Esophagus mucosa (tissue), 1 donor: ENCODE measurements around the gene KRT71. TPM values are rescaled to one million over a fixed set of nuclear protein-coding genes. Genes with fewer than 3 reads are reported as not detected.

Experiments used
- ATAC-seq: fragments of 200-7000 bp; cut with Tn5 transposase; one replicate; pipeline ENCODE4 v1.9.1; 2020
- total RNA-seq: library from RNA; stranded (reverse); gene quantifications from one replicate; pipeline ENCODE4 v1.2.4, GENCODE V29; 2023
- donor health status: DM: yes; HTN: yes; CAD: no.

The KRT71 gene
- total RNA-seq, 1 donor from 2014 or later, result not detected

DNA sequence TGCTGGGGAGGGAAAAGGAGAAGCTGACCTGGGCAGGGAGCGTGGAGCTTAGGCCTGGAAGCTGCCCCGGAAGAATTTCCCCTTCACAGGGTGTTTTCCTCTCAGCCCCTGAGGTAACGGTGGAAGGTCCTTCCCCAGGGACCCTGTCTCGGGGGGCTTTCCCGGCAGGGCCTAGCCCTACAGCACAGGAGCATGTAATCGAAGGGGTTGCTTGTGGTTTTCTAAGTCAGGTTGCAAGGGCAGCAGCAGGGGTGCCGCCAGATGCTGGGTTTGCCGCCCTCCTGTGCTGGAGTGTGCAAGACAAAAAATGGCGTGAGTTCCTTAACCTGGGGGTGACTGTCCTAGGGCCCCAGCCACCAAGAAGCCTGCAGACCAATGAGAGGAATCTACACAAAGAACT, 22.3 kb upstream of the KRT71 start:
- ATAC-seq, result no peak

DNA sequence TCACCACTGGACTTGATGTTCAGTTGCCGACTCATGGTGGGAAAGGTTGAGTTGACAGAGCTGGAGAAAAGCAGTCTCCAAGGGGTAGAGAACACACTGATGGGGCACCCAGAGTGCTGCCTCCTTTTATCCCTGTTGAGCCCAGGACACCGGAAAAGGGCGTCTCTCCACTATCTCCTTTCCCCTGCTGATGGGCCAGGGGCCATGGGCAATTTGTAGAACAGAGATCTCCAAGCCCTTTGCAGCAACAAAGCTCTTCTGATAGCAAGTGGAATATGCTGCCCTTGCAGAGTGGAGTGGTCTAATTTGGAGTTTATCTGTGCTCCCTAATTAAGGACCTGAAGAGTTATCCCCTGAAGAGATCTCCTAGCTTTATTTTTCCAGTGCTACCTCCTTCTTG, 20.8 kb upstream of the KRT71 start, which contains the start of gene KRT74:
Gene KRT74 (minus strand): TSS at position 101 of the 400 bp plus-strand sequence. CDS start 66 bp downstream, at position 35.
- ATAC-seq, result no peak

DNA sequence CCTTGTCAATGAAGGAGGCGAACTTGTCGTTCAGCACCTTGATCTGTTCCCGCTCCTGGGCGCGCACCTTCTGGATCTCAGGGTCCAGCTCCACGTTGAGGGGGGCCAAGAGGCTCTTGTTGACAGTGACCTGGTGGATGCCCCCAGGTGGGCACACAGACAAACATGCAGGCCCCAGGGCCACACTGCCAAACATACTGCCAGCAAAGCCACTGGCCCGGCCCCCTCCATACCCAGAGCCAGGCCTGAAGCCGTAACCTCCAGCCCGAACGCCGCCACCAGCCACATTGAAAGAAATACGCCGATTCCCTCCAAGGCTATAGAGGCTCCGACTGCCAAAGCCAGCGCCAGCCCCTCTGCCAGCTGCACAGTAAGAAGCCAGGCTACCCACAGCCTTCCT, 20.4 kb upstream of the KRT71 start:
- no peak for ATAC-seq

DNA sequence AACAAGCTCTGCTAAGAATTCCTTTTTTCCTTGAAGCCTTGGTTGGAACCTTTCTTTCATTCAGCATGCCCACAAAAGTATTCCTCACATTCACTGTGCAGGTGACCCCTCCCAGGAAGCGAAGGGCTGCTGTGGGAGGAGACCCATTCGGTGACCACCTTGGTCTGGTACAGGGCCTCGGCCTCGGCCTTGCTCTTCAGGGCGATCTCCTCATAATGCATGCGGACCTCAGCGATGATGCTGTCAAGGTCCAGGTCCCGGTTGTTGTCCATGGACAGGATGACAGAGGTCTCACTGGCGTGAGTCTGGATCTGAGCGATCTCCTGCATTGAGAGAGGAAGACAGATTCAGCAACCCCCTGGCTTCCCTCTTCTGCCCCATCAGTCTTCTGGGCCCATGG, 17.6 kb upstream of the KRT71 start:
- ATAC-seq, result no peak

DNA sequence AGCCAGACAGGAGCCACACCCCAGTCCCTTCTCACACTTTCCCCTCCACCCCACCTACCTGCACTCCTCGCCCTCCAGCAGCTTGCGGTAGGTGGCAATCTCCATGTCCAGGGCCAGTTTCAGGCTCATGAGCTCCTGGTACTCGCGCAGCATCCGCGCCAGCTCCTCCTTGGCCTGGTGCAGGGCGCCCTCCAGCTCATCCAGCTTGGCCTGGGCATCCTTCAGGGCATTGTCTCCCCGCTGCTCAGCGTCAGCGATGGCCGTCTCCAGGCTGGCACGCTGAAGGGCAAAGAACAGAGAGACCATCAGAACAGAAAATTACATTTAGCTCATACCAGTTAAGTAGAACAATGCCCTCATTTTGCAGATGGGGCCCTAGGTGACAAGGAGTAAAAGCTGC, 15.2 kb upstream of the KRT71 start:
- ATAC-seq, result no peak

DNA sequence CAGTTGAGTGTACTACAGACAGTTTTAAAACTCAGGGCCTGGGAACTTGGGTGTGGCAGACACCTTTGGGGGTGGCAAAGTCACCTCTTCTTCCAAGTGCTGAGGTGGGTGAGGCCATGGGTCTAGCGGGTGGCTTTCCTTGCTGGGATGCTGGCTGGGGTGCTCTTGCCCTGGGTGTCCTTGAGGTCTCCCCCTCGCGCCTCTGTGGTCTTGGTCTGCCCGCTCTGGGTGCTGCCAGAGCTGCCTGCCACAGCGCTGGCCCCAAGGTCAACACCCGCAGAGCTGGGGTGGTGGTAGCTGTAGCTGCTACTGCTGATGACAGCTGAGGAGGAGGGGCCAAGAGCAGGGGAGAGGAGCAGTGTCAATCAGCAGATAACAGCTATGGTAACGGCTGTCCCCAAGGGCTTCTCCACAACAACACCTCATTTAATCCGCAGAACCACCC, 13.9 kb upstream of the KRT71 start:
- no peak for ATAC-seq

DNA sequence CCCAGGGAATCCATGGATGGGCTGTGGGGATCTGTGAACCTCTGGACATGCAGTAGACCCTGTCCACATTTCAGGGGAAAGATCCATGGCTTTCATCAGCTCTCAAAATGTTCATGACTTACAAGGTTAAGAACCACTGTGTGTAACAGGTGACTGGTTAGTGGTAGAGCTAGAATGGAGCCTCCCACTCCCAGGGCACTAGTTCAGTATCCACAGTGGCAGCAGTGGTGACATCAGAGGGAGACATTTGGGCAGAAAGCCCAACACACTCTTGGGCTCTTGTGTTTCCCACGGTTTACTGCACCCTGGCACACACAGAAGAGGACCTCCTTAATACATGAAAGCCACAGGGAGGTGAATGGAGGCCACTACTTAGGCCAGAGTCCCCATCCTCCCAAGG, 11.6 kb upstream of the KRT71 start:
- ATAC-seq, result no peak

DNA sequence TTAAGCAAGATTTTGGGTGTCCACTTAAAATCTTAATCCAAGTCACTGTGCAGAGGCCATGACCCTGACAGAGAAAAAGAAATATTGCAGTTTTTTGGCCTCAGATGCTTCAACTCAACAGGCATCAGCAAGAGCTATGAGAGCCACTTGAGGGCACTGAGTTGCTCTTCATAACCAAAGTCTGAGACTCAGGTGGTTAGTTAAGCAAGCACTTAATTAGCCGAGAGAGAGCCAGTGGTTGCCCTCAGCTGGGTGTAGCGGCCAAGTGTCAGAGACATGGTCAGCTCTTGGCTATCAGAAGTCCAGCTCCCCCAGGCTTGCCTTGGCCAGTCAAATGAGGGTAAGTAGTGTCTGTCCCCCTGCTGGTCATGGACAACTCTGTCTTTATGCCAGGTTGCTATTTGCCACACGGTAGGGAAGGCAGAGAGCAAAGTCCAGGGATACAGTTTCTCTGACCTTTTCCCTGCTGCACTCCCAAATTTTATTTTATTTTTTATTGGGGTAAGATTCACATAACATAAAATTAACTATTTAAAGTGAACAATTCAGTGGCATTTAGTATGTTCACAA, 9.0 kb upstream of the KRT71 start:
- no peak for ATAC-seq

DNA sequence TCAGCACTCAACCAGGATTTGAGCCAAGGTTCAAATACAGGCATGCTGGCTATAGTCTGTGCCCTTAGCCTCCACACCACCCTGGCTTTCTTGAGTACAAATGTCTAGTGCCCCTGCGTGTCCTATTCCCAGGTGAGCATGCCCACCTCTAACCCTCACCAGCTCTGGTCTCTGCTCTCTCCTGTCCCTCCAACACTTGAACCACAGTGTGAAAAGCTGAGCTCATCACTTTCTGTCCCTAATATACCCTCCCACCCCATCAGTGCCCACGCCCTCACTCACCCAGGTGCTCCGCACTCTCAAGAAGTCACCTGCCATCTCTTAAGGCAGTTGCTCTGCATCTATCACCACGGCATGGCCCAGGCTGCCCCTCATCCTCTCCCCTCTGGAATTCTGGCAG, 7.0 kb upstream of the KRT71 start:
- no peak for ATAC-seq

DNA sequence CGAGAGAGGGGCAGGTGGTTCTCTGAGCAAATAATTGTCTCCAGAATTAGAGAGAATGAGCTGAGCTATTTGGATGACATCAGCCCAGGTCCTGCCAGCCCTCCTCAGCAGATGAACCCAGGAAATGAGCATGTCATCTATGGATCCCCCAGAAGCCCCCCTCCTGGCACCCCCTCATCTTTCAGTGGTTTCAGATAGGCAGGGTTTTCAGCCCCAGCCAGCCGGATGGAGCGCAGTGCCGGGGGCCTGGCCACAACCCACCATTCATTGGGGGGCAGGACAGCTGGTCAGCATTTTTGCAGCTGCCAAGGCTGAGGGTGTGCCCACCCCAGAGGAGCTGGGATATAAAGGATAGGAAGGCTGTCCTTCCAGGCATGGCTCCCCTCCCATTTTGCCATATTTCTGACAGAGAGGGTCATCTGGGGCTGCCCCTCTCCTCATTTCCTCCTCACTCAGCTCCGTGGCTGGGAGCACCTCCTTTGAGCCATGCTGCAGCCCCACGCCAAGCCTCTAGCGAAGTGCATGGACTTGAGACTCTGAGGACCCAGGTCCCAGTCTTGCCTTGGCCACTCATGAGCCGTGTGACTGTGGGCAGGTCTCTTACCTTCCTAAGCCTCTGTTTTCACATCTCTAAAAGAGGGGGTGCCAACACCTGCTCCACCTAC, 6.0 kb upstream of the KRT71 start:
- no peak for ATAC-seq

DNA sequence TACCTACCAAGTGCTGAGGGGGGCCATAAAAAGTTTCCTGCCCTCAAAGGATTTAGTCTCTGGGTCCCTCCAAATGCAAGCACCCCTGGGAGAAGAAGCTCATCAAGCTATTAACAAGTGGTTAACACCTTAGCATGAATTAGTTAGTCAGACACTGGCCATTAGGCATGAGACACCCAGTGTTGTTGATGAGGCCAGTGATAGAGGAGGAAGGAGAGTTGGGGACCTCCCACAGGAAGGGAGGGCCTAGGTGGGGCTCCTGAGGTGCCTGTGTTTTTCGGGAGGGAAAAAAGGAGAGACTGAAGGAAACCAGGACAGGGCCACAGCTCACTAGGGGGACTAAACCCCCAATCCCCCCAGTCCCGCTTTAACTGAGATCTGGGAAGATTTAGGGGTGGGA, 4.5 kb upstream of the KRT71 start:
- ATAC-seq, result no peak

DNA sequence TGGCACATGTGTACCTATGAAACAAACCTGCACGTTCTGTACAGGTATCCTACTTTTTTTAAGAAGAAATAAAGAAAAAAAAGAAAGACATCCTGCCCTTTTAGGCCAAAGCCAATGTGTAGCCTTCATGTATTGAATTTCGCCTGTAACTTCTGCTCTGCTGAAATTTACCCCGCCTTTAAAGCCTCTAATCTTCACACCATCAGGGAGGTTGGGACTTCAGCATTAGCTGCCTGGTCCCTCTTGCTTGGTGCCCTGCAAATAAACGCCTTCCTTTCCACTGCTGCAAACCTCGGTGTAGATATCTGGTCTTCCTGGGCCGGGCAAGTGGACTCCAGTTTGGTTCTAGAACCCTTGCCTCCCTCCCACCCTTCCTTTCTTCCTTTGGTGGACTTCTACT, 2.6 kb upstream of the KRT71 start:
- ATAC-seq, result no peak

DNA sequence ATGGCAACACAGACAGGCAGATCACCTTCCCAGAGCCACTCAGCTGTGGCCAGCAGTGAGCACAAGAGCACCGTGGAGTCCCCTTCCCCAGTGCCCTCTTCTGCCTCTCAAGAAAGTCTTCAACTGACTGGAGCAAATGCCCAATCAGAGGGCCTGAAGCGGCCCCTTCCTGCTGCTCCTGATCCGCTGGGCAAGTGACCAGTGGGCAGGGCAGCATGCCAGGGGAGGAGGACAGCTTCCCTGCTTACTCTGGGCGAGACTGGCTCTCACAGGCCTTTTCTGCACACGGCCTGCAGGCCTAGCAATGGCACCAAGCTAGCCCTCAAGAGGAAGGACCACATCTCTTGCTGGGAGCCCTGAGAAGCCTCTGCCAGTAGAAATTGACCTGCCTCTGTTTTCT, 890 bp downstream of the KRT71 start:
- ATAC-seq, result no peak

DNA sequence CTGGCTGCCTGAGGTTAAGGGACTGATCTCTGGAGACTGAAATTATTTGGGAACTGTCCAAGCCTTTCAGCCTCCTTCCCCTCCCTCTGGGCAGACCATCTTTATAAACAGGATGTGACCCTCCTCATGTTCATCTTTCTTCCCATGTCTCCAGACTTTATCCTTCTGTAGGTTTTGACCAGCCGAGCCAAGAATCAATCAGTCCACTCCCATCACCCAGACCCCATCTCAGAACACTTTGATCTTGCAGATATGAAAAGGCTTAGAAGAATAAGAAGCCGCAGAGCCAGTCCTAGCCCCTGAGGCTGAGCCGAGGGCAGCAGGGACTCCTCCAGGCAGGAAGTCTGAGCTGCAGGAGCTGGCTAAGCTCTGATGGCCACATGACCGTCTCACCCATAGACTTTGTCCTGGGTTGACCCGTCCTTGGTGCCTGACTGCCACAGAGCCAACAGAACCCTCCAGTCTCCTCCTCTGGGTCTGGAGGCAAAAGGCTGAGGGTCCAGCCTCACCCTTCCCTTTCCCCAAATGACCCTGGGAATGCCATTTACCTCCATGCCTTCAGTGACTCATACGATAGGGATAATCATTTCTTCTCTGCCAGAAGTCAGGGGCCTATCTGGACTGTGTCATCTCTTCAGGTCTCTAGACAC, 1.6 kb downstream of the KRT71 start:
- no peak for ATAC-seq

DNA sequence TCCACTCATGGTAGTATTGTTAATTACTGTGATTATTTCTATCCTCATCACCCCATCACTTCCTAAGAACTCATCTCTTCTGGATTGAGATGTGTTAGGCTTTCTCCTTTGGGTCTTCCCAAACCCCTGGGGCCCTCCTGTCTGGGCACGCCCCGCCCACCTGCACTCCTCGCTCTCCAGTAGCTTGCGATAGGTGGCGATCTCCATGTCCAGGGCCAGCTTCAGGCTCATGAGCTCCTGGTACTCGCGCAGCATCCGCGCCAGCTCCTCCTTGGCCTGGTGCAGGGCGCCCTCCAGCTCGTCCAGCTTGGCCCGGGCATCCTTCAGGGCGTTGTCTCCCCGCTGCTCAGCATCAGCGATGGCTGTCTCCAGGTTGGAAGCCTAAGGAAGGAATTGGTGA, 6.8 kb downstream of the KRT71 start:
- no peak for ATAC-seq

DNA sequence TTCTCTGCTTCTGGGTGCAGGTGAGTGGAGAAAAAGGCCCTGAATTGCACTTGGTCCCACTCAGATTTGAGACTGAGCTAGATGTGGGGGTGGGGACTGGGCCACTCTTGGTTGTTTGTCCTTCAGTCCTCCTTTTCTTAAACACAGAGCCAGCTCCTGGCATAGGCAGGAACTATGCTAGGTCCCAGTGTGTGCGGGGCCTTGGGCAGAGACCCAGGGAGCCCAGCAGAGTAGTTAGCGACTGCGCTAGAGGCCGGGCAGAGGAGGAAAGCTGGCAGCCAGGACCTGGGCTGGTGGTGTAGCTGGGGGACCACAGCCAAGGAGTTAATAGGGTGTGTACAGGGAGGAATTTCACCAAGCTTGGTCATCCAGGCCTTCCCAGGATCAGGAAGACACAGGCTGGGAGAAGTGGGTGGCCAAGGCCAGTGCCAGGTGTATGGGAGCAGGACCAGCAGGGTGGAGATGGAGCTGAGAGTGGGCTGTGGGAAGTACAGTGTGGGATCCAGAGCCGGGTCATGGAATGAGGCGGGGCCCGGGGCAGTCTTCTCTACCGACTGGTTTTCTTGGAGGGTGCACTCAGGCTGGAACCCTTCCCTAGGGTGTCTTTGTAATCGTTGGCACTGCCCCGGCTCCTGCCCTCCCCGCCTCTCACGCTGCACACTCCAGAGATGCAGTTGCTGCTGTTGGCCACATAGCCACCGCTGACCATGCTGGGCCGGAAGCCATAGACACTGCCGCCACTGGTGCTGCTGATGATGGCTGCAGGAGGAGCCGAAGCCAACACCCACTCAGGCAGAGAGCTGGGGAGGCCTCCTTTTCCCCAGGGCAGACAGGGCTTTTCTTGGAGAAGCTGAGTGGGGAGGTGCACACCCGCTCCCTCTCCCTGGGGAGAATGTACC, 8.7 kb downstream of the KRT71 start:
- peak; percentile 58 for ATAC-seq

DNA sequence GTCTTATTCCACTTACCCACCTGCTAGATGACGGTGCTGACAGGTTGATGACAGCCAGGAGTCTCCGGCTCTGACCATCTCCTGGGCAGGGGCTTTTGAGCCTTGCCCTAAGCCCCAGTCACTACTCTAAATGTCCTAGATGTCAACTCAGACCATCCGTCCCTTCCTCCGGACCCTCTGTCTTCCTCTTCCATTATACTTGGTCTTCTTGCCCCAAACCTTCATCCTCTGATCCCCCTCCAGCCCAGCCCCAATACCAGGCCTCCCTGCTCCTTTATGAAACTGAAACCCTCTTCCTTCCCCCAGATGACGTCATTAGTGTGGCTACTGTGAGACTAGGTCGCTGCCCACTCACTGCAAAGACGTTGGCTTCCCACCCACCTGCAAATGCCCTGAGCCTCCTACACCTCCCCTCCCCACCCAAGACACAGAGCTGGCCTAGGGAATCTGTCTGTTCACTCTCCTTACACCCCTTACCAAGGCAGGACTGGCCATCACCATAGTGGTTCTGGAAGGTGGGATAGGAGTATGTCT, 10.1 kb downstream of the KRT71 start:
- ATAC-seq, result no peak

DNA sequence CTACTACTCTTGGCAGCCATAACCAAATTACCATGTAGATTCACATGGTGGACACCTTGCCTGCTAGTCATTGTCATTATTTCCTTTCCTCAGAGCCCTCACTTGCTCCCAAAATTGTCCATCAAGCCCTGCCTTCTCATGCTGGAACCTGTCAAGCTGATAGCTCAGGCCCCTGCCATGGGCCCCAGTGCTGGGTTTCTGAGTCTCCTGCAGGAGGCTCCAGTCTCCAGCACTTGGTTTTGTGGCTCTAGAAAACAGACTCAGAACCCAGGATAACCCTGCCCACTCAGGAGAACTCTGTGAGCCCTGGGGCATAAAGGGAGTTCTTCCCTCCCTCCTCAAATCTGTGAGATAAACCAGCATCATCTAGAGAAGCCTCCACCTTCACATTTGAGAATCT, 10.8 kb downstream of the KRT71 start:
- ATAC-seq, result no peak

DNA sequence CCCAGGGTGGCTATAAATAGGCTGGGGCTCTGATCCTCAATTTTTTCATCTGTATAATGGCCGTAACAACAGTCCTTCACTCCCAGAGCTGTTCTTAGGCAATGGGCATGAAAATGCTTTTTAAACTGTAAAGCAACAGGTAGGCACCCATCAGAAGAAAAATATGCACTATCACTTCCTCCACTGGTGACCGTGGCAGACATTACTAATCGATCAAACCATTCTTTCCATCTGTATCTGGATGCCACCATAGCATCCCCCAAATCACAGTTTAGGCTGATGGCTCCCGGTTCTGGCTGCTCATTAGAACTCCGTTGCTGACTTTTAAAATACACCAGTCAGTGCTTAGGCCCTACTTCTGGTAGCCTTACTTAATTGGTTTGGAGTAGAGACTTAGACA, 11.2 kb downstream of the KRT71 start:
- ATAC-seq, result no peak

DNA sequence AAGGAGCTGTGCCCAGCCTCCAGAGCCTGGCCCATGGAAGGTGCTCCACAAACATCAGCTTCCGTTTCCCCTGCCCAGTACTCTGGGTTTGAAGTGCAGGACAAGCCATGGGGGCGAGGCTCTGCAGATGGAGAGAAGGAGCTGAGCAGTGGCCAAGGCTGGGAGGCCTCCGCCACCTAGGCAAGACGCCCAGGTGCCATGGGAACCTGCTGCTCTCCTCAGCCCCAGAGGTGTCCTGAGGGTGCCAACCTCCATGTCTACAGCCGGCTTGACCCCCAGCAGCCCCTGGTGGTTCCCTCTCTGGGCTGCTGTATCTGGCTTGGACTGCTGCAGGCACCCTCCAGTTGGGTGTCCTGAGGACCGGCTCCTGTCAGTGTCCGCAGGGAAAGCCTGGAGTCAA, 12.4 kb downstream of the KRT71 start:
- no peak for ATAC-seq

DNA sequence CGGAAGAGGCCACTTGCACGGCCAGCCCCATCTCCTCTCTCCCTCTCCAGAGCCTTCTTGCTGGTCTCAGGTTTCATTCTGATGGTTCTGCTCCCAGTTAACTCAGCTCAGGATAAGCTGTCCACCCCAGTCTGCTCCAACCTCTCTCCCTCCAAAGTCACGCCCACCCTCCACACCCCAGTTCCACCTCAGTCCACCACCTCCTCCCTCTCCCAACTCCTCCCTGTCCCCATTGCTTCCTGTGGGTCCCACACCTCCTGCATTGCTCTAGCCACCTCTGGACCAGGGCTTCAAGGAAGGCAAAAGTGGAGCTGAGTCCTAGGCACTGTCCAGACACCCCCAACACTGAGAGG, 13.1 kb downstream of the KRT71 start:
- no peak for ATAC-seq

DNA sequence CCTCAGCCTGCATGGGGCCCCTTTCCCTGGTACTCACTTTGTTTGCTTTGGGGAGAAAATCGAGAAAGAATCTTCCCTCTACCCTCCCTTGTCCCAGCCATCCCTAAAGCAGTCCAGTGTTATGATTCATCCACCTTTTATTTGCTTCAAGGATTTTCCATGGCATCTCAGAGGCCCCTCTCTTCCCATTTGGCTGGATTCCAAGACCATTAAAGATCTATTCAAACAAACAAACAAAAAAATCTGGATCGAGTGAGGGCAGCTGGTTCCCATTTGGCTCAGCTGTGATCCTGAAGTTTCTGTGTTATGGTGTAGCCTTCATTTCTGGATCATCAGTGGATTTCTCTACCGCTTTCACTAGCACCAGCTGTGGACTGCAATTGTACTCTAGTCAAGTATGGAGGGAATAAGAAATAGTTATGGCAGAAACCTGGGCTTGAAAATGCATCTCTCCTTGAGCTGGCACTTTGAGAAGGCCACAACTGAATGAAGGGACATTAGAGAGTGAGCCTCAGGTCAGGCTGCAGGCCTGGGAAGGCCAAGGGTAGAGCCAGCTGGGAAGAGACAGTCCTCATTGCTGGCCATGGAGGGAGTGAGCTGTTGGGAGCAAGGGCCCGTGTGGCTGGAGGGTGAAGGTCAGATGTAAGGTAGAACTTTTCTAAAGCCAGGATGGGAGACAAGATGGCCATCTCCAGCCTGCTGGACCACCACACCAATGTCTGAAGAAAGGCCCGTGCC, 13.7 kb downstream of the KRT71 start:
- no peak for ATAC-seq
